ENCODE results near the gene TRIML1.

GRCh38 chr4:188107931-188108843 lies 31.1 kb upstream of the TRIML1 start:
- no peak for TF ChIP-seq POLR2A (IDR thresholded peaks at IDR 0.05; ENCODE audit: low read depth, low read length)
- no peak for TF ChIP-seq POLR2AphosphoS5 (IDR thresholded peaks at IDR 0.05; ENCODE audit: low read depth, low read length)
- TF ChIP-seq TAF1 (IDR thresholded peaks at IDR 0.05; ENCODE audit: borderline replicate concordance, low read depth, low read length): no peak

Data from GM12892 (cell line).